Pancreas (tissue), 10 donors: Measurements from ENCODE around the gene CCDC17. TPM values are rescaled to one million over a fixed set of nuclear protein-coding genes. Genes with fewer than 3 reads are reported as not detected.

Experiments
- ATAC-seq, 4 donors: fragments of 200-7000 bp; cut with Tn5 transposase; one replicate each; pipeline versions ENCODE4 v1.8.0 to v1.9.1; 2020; ENCODE audit warnings: mild to moderate bottlenecking in 4 of 4, moderate library complexity in 4 of 4
- DNase-seq, 6 donors: peaks; one replicate each; pipeline ENCODE4 v3.0.0-alpha.2; 2020
- FAIRE-seq: peaks from 2 replicates; lab custom pipeline; 2012; peaks lifted over from hg19 to GRCh38; lab: Jason Lieb, UNC
- H3K27ac ChIP-seq, 4 donors: fragments of 200-600 bp; sonication (generic); 1 replicate in 3 of 4; 2 replicates in 1 of 4; pipeline versions ENCODE4 v1.5.0 to v1.8.0; 2020
- H3K27me3 ChIP-seq, 4 donors: fragments of 200-600 bp; one replicate each; pipeline ENCODE4 v1.8.0; 2021
- H3K36me3 ChIP-seq, 3 donors: fragments of 200-600 bp; sonication (generic) in 1 of 3; one replicate each; pipeline versions ENCODE4 v1.5.0 to v1.8.0; 2020 to 2021
- H3K4me1 ChIP-seq, 3 donors: fragments of 200-600 bp; one replicate each; pipeline ENCODE4 v1.8.0; 2021
- H3K4me3 ChIP-seq, 4 donors: fragments of 200-600 bp; sonication (generic) in 2 of 4; one replicate each; pipeline versions ENCODE4 v1.5.0 to v1.8.0; 2020 to 2021
- H3K9me3 ChIP-seq, 4 donors: fragments of 200-600 bp; one replicate each; pipeline ENCODE4 v1.8.0; 2021
- WGBS, 2 donors: extraction: QIAGEN DNeasy Blood & Tissue Kit; methylation state at CpG; one replicate each; pipeline ENCODE4 v1.1.7; 2013; 5-methylcytosine and 5-hydroxymethylcytosine counted together
- intact Hi-C, 3 donors: fragments of 100-400 bp; cut with DNase I; formaldehyde crosslinking; loops; one replicate each; pipeline versions ENCODE4 v1.11.1 to v1.14.2; 2022
- polyA plus RNA-seq, 2 donors: library from polyadenylated mRNA; stranded (reverse); fragments of 200-250 nt; gene quantifications; one replicate each; pipeline ENCODE4 v1.2.3, GENCODE V29; 2013
- total RNA-seq, 6 donors: library from RNA; stranded (reverse); fragmentation: NEBNext Ultra II Directional in 4 of 6; extraction: Animal tissue kit (Norgen Biotek cat#: 25700) in 4 of 6; gene quantifications; one replicate each; pipeline versions ENCODE4 v1.2.1 to v1.2.4, GENCODE V29; 2021 to 2023
- TF ChIP-seq, protein P1 (sequence below), 4 donors: fragments of 200-600 bp; sonication (generic) in 3 of 4; IDR thresholded peaks; one replicate each; pipeline versions ENCODE4 v1.5.0 to v1.8.0; 2021; ENCODE audit warnings: antibody characterized with exemption in 4 of 4
- donor health status: healthy with polysubstance abuse.
- donor health status: DM: no; HTN: no; CAD: no; lungs with moderate emphysema.
- donor health status: DM: no; HTN: no; CAD: no.
- donor health status: control.
- donor health status: control.
- donor health status: Bipolar disorder and iron deficiency.
- donor health status: DM: yes; HTN: yes; CAD: no.
- donor health status: DM: no; HTN: no; CAD: no.
- donor health status: DM: no; HTN: no; CAD: no.
- donor health status: DM: yes; HTN: yes; CAD: no.

CCDC17 gene
- total RNA-seq: 1 to 10 TPM in 3 of 6 donors, under 1 TPM in 3; 0.64 to 1.6 (median 1.1) TPM
- 1 to 10 TPM; 2.1 to 2.3 TPM for polyA plus RNA-seq

DNA sequence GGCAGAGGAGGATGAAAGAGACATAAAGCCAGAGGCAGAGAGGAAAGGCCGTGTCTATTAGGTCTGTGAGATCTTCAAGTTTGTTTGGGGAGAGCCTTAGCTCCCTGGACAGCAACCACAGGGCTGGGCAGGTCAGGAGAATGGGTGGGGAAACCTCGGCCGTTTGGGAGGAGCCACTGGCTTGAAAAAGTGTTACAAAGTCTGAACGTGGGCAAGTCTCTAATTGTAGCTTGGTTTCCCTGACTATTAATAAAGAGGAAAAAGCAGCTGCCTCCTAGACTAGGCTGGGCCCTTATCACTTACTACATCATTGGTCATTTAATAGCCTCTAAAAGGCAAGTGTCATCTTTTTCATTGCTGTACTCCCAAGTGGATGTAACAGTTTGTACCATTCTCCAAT is at the start of gene CCDC17:
CCDC17 (minus strand) TSS at position 83 of the 400 bp plus-strand sequence. CDS start 145 bp downstream, outside the sequence.
- no peak for FAIRE-seq

DNA sequence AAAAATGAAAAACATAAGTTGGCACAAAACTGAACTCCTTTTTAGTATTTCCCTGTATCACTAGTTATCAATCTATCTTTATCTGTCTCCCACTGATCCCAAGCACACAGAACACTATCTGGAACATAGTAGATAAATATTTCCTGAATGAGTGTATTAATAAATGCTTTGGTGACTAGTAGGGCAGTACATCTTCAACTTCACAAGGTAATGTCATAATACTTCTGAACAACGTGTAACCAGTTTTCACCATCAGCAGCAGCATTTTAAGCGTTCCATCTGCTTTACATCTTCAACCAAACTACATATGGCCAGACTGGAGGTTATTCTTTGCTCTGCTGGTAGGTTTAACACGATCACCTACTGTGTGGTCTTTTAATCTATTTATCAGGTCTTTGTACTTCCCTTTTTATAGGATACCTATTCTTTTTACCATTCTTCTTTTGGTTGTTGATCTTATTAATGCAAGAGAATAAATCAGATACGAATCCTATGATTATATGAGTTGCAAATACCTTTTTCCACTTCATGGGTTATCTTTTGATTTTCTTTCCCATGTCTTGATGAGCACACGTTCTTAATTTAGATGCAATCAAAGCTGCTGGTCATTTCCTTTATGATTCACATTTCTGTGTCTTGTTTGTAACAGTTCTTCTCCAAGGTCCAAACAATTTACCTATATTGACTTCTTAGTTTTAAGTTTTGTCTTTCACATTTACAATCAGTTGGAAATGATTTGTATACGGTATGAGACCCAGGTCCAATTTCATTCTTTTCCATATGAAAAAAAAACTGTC is 46.2 kb upstream of the CCDC17 start:
- FAIRE-seq (no peak), DNase-seq (no peak), ATAC-seq (no peak)
- intact Hi-C loops: no loop called here
- Histone ChIP-seq H3K36me3 (no peaks in the 10 kb centered on the region), H3K27ac (no peak overlapping the region), H3K27me3 (no peaks in the 10 kb centered on the region), H3K4me3 (no peak overlapping the region), H3K9me3 (no peaks in the 10 kb centered on the region), H3K4me1 (peaks cover 0 to 15% (median 7%) of the 10 kb centered on the region in 3 donors)
- 74 to 86% methylated on average over 6 of the region's 6 CpGs for whole genome bisulfite sequencing, 2 donors
- TF ChIP-seq, protein P1, sequence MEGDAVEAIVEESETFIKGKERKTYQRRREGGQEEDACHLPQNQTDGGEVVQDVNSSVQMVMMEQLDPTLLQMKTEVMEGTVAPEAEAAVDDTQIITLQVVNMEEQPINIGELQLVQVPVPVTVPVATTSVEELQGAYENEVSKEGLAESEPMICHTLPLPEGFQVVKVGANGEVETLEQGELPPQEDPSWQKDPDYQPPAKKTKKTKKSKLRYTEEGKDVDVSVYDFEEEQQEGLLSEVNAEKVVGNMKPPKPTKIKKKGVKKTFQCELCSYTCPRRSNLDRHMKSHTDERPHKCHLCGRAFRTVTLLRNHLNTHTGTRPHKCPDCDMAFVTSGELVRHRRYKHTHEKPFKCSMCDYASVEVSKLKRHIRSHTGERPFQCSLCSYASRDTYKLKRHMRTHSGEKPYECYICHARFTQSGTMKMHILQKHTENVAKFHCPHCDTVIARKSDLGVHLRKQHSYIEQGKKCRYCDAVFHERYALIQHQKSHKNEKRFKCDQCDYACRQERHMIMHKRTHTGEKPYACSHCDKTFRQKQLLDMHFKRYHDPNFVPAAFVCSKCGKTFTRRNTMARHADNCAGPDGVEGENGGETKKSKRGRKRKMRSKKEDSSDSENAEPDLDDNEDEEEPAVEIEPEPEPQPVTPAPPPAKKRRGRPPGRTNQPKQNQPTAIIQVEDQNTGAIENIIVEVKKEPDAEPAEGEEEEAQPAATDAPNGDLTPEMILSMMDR (IDR thresholded peaks at IDR 0.05): no peak

More for the DNA sequence above, at the start of gene CCDC17:
- DNase-seq: no peak
- H3K27ac ChIP-seq: no peak within 1 kb of the TSS
- H3K36me3 ChIP-seq: peaks cover 7 to 23% (median 8%) of the 10 kb centered on the region in 3 donors
- no peaks in the 10 kb centered on the region for H3K27me3 ChIP-seq
- no peaks in the 10 kb centered on the region for H3K4me1 ChIP-seq
- TF ChIP-seq, protein P1 (IDR thresholded peaks at IDR 0.05): no peak
- no peak within 1 kb of the TSS for H3K4me3 ChIP-seq
- no peak for ATAC-seq
- H3K9me3 ChIP-seq: no peaks in the 10 kb centered on the region
- 44 to 62% methylated on average over 4 of the region's 4 CpGs for WGBS, 2 donors
- intact Hi-C loops: no loop called here

DNA sequence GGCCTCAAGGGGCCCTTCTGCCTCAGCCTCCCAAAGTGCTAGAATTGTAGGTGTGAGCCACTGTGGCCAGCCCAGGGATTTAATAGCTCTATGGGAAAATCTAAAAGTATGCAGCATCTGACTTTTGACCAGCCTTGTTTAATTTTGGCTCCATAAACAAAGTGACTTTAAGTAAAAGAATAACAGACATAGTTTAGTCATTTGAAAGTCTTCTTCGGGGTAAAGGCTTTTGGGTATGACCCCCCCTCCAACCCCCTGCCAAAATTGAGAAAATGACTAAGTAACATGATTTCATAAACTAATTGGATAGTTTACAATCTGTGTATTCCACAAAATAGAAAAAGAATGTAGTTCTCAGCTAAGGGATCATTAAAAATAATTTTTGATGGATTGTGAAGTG is 45.5 kb upstream of the CCDC17 start:
- DNase-seq (no peak), ATAC-seq (no peak), FAIRE-seq (no peak)
- Histone ChIP-seq H3K4me3 (no peak overlapping the region), H3K27ac (no peak overlapping the region), H3K9me3 (no peaks in the 10 kb centered on the region), H3K36me3 (no peaks in the 10 kb centered on the region), H3K4me1 (peaks cover 0 to 15% (median 7%) of the 10 kb centered on the region in 3 donors), H3K27me3 (no peaks in the 10 kb centered on the region)
- TF ChIP-seq, protein P1 (IDR thresholded peaks at IDR 0.05): no peak
- intact Hi-C loops: no loop called here
- WGBS, 2 donors: 16 to 33% methylated on average over 1 of the region's 1 CpG

DNA sequence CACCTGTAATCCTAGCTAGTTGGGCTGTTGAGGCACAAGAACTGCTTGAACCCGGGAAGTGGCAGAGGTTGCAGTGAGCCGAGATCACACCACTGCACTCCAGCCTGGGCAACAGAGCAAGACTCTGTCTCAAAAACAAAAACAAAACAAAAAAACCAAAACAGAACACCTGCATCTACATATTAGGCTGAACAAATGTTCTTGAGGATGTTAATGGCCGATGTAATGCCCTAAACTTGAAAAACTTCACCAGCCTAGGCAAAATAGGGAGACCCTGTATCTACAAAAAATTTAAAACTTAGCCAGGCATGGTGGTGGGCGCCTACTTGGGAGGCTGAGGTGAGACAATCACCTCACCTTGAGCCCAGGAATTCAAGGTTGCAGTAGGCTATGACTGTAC is 44.7 kb upstream of the CCDC17 start:
- TF ChIP-seq, protein P1 (IDR thresholded peaks at IDR 0.05): no peak
- Histone ChIP-seq H3K4me3 (no peak overlapping the region), H3K9me3 (no peaks in the 10 kb centered on the region), H3K27me3 (no peaks in the 10 kb centered on the region), H3K4me1 (peaks cover 0 to 15% (median 7%) of the 10 kb centered on the region in 3 donors), H3K36me3 (no peaks in the 10 kb centered on the region), H3K27ac (no peak overlapping the region)
- DNase-seq (no peak), ATAC-seq (peak in 2 of 4 donors; percentile 39 to 50), FAIRE-seq (no peak)
- intact Hi-C loops: no loop called here
- 91 to 96% methylated on average over 4 of the region's 4 CpGs for WGBS, 2 donors
